ENCODE data around the gene TSR2.

TSR2 gene, protein sequence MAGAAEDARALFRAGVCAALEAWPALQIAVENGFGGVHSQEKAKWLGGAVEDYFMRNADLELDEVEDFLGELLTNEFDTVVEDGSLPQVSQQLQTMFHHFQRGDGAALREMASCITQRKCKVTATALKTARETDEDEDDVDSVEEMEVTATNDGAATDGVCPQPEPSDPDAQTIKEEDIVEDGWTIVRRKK

DNA sequence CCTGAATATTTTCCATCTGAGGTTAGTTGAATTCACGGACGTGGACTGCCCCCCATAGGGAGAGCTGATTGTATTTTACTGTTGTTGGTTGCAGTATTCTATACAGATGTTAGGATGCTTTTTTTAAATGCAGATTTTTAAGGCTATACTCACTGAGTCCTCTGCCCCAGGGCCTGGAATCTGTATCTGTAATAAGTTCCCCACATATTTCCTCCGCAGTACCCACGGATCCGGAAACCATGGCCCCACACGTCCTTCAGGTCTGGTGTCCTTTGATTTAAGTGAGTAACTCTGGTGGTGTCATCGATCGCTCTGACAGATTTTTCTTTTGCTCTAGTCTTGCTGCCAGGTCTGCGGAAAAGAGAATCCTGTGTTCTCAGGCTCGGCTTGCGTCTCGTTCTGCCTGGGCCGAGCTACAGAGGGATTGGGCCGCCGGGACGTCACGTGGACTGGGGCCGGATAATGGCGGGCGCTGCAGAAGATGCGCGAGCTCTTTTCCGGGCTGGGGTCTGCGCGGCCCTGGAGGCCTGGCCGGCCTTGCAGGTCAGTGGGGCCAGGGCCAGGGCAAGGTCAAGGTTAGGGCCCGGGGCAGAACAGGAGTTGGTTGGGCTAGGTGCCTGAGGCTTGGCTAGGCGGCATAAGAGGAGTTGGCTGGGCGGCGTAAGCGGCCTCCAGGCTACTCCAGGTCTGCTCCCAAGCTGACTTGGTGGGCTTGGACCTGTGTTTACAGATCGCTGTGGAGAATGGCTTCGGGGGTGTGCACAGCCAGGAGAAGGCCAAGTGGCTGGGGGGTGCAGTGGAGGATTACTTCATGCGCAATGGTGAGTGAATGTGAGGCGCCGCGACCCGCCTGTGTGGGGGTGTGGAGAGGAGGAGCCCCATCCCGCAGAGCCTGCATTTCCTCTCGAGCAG is at the start of gene TSR2:
TSS of gene TSR2 (plus strand) at position 445 of the 912 bp plus-strand sequence. CDS start at position 463, 18 bp downstream.
- Histone ChIP-seq H3K9me3 (no peaks in the 10 kb centered on the region), H3K27me3 (ENCODE audit: low read depth) (no peaks in the 10 kb centered on the region), H3K4me1 (peaks cover 12% of the 10 kb centered on the region), H3K36me3 (replicated peaks) (peaks cover 34% of the 10 kb centered on the region), H3K4me3 (peak within 1 kb of the TSS; percentile 95)
- in situ Hi-C loops (cut with MboI; ENCODE audit: low sequenced_read_pairs): no loop called here
- DNase-seq (ENCODE audit: low spot score in 2 of 2): peak; percentile 92 to 94

DNA sequence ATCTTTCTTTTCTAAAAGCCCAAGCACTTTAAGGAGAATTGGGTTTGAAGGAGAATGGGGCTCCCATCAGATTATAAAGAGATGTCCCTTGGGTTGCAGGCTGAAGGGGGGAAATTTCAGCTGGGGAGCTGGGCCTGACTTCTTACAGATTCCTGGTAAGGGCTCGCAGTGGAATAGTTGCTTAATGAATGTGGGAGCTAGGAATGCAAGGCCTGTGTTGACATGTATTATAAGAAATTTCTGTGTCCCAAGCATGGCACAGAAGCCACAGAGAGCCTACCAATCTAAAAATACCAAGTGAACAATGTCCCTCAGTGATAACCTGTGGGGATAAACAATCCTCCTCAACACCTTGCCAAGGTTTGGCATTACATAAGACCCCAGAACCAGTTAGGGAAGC is 43.1 kb upstream of the TSR2 start:
- Histone ChIP-seq H3K27me3 (ENCODE audit: low read depth) (no peaks in the 10 kb centered on the region), H3K36me3 (replicated peaks) (no peaks in the 10 kb centered on the region), H3K4me3 (no peak overlapping the region), H3K4me1 (no peaks in the 10 kb centered on the region), H3K9me3 (no peaks in the 10 kb centered on the region)
- no peak for DNase-seq (ENCODE audit: low spot score in 2 of 2)
- in situ Hi-C loops (cut with MboI; ENCODE audit: low sequenced_read_pairs): loop anchor here (25.0 kb wide), 1 partner anchor 90 kb away; the partner anchor contains the start of gene FGD1

DNA sequence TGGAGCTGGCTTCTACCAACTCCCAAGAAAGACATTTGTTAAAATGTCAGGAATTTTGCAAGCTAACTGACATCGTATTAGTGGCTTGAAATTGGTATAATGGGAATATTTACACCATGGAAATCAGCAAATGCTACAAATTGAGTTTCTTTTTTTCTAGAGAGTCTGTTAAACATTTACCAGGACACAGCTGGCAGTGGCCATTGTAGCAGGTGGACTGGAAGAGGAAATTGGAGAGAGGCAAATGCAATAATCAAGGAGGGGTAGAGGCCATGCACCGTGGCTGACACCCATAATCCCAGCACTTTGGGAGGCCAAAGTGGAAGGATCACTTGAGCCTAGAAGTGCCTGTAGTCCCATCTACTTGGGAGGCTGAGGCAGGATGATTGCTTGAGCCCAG is 32.9 kb upstream of the TSR2 start:
- 0 out of 2 replicates have a peak, but pooled peaks cover 2% of the 10 kb centered on the region for H3K4me1 ChIP-seq
- no peaks in the 10 kb centered on the region; the same call in 1 of the 2 replicates for H3K27me3 ChIP-seq (ENCODE audit: low read depth)
- in situ Hi-C loops (cut with MboI; ENCODE audit: low sequenced_read_pairs): no loop called here
- no peaks in the 10 kb centered on the region for H3K9me3 ChIP-seq
- no peak for DNase-seq (ENCODE audit: low spot score in 2 of 2)
- no peaks in the 10 kb centered on the region for H3K36me3 ChIP-seq (replicated peaks)
- H3K4me3 ChIP-seq: no peak overlapping the region

DNA sequence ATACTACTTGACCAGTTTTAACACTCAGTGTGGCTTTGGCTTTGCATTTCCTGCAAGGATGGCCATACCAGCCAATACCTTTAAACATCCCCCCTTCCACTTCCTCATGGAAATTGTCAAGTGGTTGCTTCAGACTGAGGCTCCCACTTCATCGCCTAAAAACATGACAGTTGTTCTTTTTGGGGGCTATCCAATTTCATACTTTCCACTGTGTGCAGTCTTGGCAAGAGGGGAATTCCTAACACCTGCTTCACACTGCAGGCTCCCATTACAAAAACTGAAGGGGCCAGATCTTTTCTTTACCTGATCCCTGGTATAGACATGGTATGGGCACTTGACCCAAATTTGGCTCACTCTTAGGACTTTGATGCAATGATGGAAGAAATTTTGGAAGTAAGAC is 28.5 kb upstream of the TSR2 start:
- H3K4me1 ChIP-seq: peaks cover 12% of the 10 kb centered on the region
- no peaks in the 10 kb centered on the region for H3K36me3 ChIP-seq (replicated peaks)
- in situ Hi-C loops (cut with MboI; ENCODE audit: low sequenced_read_pairs): no loop called here
- H3K27me3 ChIP-seq (ENCODE audit: low read depth): no peaks in the 10 kb centered on the region; the same call in 1 of the 2 replicates
- no peak for DNase-seq (ENCODE audit: low spot score in 2 of 2)
- no peaks in the 10 kb centered on the region for H3K9me3 ChIP-seq
- no peak overlapping the region for H3K4me3 ChIP-seq

DNA sequence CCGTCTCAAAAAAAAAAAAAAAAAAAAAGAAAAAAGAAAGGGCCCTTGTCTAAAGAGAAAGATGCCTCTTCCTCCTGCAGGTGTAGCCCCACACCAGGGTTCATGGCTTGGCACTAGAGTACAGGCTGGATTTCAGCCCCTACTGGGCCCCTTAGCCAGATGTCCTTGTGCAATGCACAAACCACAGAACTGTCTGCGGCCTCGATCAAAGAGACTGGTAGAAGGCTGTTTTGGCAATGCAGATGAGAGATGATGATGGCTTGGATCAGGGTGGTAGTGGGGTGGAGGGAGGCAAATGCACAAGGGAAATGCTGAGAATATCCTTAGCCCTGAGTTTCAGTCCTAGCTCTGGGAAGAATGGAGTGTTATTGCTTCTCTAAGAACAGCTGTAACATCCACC is 26.5 kb upstream of the TSR2 start:
- Histone ChIP-seq H3K9me3 (no peaks in the 10 kb centered on the region), H3K4me3 (no peak overlapping the region), H3K27me3 (ENCODE audit: low read depth) (no peaks in the 10 kb centered on the region; the same call in 1 of the 2 replicates), H3K36me3 (replicated peaks) (no peaks in the 10 kb centered on the region), H3K4me1 (peaks cover 12% of the 10 kb centered on the region)
- DNase-seq (ENCODE audit: low spot score in 2 of 2): no peak
- in situ Hi-C loops (cut with MboI; ENCODE audit: low sequenced_read_pairs): no loop called here

DNA sequence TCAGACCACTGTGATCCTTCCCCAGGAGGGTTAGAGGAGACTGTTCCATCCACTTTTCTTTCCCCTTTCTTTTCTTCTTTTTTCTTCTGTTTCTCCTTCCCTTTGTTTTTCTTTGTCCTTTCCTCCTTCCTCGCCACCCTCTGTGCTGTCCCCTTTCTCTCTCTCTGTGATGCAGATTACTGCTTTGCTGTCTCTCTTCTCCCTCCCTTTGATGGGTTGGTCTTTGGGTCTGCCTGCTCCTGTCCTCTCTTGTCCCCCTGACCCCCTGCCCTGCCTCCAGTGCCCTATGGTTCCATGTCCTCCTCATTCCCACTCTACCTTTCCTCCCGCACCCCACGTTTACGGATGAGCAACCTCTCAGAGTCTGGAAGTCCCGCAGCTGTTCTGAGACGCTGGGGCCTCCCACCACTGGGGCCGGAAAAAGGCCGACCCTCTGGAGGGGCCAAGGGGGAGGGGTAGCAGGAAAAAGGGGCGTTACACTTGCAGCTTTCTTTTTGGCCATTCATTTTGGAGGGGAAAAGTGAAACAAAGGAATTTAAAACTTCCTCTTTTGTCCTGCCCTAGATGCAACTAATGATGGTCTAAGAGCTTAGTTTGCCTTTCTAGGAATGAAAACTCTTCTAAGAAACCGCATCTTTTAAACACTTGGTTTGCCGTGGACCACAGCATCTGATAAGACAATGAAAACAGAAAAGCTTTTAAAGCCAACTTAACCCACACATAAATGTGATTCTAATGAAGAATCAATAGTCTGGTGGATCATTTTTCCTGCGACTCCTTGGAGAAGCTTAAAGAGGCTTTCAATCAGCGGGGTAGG is 24.5 kb upstream of the TSR2 start:
- H3K4me1 ChIP-seq: peaks cover 9% of the 10 kb centered on the region
- peak in 1 of 2 experiments; percentile 18 for DNase-seq (ENCODE audit: low spot score in 2 of 2)
- H3K36me3 ChIP-seq (replicated peaks): no peaks in the 10 kb centered on the region
- H3K27me3 ChIP-seq (ENCODE audit: low read depth): no peaks in the 10 kb centered on the region; the same call in 1 of the 2 replicates
- in situ Hi-C loops (cut with MboI; ENCODE audit: low sequenced_read_pairs): no loop called here
- no peaks in the 10 kb centered on the region for H3K9me3 ChIP-seq
- no peak overlapping the region for H3K4me3 ChIP-seq

DNA sequence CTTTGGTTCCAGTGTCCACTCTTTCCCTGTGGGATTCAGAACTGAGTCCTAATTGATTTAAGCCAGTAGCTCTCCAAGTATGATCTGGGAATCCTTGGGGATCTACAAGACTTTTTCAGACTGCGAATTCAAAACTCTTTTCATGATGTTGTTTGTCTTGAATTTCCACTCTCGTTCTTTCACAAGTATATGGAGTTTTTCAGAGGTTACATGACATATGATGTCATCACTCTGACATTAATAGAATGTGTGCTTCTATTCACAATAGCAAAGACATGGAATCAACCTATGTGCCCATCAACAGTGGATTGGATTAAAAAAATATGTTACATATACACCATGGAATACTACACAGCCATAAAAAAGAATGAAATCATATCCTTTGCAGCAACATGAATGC is 23.2 kb upstream of the TSR2 start:
- Histone ChIP-seq H3K4me1 (peaks cover 9% of the 10 kb centered on the region), H3K27me3 (ENCODE audit: low read depth) (no peaks in the 10 kb centered on the region; the same call in 1 of the 2 replicates), H3K36me3 (replicated peaks) (no peaks in the 10 kb centered on the region), H3K9me3 (no peaks in the 10 kb centered on the region), H3K4me3 (no peak overlapping the region)
- in situ Hi-C loops (cut with MboI; ENCODE audit: low sequenced_read_pairs): no loop called here
- DNase-seq (ENCODE audit: low spot score in 2 of 2): no peak

DNA sequence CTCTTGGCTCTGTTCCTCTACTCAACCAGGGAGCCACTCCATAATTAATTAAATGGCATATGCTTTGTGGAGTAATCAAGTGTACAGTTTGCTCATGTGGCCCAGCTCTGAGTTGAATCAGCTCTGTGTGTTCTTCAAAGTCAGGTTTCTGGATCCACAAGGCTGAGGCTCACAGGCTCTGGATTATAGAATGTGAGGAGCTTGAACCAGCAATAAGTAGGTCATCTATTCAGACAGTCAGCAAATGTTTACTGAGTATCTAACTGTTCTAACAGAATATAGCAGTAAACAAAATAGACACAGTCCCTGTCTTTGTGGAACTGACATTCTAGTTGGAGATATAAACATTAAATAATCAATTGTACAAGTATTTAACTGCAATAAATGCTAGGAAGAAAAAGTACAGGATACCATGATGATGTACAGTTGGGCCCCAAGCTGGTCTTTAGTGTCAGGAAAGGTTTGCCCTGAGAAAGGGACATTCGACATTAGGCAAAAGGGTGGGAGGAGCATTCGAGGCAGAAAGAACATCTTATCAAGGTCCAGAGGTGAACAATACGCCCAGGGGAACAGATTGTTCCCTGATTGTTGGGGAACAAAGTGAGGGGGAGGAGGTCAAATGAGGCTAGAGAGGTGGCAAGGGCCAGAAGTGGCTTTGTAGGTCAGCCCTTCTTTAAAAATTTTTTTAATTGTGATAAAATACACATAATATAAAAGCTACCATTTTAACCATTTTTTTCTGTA is 20.5 kb upstream of the TSR2 start:
- in situ Hi-C loops (cut with MboI; ENCODE audit: low sequenced_read_pairs): no loop called here
- no peak for DNase-seq (ENCODE audit: low spot score in 2 of 2)
- Histone ChIP-seq H3K4me3 (no peak overlapping the region), H3K27me3 (ENCODE audit: low read depth) (no peaks in the 10 kb centered on the region; the same call in 1 of the 2 replicates), H3K9me3 (no peaks in the 10 kb centered on the region), H3K4me1 (peaks cover 9% of the 10 kb centered on the region), H3K36me3 (replicated peaks) (no peaks in the 10 kb centered on the region)

DNA sequence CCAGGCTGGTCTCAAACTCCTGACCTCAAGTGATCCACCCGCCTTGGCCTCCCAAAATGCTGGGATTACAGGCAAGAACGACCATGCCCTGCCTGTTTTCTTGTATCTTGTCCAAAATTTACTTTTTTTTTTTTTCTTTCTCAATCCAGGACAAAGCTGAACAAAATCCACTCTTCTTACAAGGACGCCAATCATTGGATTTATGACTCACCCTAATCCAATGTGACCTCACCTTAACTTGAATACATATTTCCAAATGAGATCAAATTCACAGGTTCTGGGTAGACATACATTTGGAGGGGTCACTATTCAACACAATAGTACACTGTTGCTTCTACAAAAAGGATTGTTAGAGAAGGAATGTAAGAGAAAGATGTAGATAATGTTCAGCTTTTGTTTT is 18.0 kb upstream of the TSR2 start:
- Histone ChIP-seq H3K36me3 (replicated peaks) (no peaks in the 10 kb centered on the region), H3K9me3 (no peaks in the 10 kb centered on the region), H3K27me3 (ENCODE audit: low read depth) (no peaks in the 10 kb centered on the region), H3K4me1 (no peaks in the 10 kb centered on the region; the same call in 1 of the 2 replicates), H3K4me3 (no peak overlapping the region)
- no peak for DNase-seq (ENCODE audit: low spot score in 2 of 2)
- in situ Hi-C loops (cut with MboI; ENCODE audit: low sequenced_read_pairs): no loop called here

DNA sequence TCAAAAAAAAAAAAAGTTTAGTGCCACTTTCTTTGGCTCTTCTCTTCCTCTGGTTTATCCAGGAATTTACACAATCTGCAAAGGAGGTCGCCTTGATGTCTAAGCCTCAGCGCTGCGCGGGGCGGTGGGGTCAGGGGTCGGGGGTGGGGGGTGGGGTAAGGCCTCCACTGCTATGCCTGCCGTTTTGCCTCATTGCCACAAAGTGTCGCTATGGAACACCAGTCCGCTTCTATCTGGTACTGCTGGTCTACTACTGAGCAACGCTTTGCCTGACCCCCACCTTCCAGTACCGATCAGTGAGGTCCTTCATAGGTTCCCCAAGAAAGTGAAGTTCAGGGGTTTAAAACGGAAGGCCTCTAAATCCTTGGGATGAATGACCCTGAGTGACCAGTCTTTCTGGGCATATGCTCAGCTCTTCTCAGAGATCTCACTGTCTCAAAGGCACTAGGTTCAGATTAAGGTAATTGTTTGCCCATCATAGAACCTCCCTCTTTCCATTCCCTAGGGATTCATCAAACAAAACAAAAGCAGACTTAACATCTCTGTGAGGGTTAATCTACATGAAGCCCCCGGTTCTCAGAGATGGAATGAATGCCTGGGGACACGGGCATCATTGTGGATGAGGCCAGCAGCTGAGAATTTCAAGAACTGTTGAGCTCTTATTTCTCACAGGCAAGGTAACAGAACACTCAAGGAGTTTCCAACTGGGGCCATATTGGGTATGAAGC is 16.9 kb upstream of the TSR2 start:
- H3K4me1 ChIP-seq: no peaks in the 10 kb centered on the region; the same call in 1 of the 2 replicates
- in situ Hi-C loops (cut with MboI; ENCODE audit: low sequenced_read_pairs): no loop called here
- H3K9me3 ChIP-seq: no peaks in the 10 kb centered on the region
- H3K36me3 ChIP-seq (replicated peaks): no peaks in the 10 kb centered on the region
- DNase-seq (ENCODE audit: low spot score in 2 of 2): peak; percentile 20 to 38
- H3K4me3 ChIP-seq: no peak overlapping the region
- no peaks in the 10 kb centered on the region for H3K27me3 ChIP-seq (ENCODE audit: low read depth)

DNA sequence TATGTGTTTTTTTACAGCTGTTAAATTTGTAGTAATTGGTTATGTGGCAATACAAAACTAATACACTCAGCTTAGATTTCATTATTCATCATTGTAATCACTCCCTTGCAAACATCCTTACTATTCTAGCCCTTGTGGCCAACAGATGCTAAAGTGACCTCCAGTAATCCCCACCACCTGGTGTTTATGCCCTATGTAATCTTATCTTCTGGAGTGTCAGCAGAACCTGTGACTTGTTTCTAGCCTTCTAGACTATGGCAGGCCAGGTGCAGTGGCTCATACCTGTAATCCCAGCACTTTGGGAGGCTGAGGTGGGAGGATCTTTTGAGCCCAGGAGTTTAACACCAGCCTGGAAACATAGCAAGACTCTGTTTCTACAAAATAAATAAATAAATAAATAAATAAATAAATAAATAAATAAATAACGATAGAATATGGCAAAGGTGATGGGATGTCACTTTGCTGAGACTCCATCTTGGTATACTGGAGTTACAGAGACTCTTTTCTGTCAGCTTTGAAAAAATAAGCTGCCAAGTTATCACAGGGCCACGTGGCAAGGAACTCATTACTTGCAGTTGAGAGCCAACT is 12.3 kb upstream of the TSR2 start:
- H3K4me1 ChIP-seq: no peaks in the 10 kb centered on the region
- in situ Hi-C loops (cut with MboI; ENCODE audit: low sequenced_read_pairs): no loop called here
- no peak for DNase-seq (ENCODE audit: low spot score in 2 of 2)
- no peaks in the 10 kb centered on the region for H3K36me3 ChIP-seq (replicated peaks)
- no peak overlapping the region for H3K4me3 ChIP-seq
- H3K9me3 ChIP-seq: no peaks in the 10 kb centered on the region
- H3K27me3 ChIP-seq (ENCODE audit: low read depth): no peaks in the 10 kb centered on the region

DNA sequence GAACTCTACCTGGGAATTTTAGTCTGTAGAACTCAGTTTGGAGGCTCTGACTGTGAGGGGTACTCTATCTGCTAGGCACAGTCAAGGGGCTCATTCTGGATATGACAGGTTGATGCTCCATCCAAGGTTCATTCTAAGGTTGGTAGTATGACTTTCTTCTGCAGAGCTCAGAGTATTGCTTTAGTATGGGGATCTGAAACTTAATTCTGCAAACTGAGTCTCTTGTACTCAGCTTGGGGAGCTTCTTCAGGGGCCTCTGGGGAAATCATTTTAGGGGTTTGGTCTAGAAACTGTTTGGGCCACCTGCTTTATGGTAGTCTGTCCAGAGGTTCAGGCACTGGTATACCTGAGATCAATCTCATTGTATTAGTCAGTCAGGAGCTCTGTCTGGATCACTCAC is 9.7 kb upstream of the TSR2 start:
- in situ Hi-C loops (cut with MboI; ENCODE audit: low sequenced_read_pairs): no loop called here
- no peaks in the 10 kb centered on the region for H3K36me3 ChIP-seq (replicated peaks)
- no peak overlapping the region for H3K4me3 ChIP-seq
- no peaks in the 10 kb centered on the region for H3K4me1 ChIP-seq
- H3K9me3 ChIP-seq: no peaks in the 10 kb centered on the region
- no peak for DNase-seq (ENCODE audit: low spot score in 2 of 2)
- H3K27me3 ChIP-seq (ENCODE audit: low read depth): no peaks in the 10 kb centered on the region
